Activated gamma-delta T cell treated with anti-CD3 and anti-CD28 coated beads, Interleukin-2, amount 50 U/mL, for 16 hours (primary cell): ENCODE data around the gene FRMD3.

Experiments
- DNase-seq: peaks from one replicate; pipeline ENCODE4 v3.0.0-alpha.2; 2020; ENCODE audit warnings: low read depth

The FRMD3 gene

DNA sequence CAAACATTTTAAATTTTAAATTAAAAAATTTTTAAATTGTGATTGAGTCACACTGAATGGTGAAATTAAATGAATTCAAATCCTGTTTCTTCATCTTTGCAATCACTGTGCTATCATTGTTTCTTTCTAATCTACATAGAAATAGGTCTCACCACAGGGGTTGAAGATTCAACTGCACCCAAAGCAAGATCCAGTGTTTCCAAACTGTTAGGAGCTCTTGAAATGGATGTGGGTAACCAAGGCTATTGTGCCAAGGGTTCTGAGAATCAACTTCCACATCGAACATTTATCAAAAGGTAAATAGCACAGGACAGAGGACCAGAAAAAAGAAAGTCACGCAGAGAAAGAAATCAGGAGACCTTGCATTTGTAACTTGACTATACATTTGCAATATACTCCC lies 302.7 kb downstream of the FRMD3 start:
- DNase-seq = no peak

DNA sequence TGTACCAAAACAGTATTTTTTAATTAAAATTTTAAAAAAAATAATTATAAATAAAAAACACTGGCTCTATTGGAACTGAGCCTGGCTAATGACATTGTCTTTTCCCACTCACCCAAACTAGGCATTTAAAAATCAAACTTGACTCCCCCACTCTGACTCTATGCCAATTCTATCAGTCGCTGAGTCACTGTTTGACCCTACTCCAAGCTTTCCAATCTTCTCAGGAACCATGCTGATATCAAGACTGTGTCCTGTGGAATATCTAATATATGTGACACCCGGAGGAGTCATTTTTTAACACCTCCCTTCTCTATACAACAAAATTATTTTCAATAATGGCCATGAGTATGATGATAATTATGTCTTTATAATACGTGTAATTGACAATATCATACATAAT lies 303.7 kb downstream of the FRMD3 start:
- no peak for DNase-seq

DNA sequence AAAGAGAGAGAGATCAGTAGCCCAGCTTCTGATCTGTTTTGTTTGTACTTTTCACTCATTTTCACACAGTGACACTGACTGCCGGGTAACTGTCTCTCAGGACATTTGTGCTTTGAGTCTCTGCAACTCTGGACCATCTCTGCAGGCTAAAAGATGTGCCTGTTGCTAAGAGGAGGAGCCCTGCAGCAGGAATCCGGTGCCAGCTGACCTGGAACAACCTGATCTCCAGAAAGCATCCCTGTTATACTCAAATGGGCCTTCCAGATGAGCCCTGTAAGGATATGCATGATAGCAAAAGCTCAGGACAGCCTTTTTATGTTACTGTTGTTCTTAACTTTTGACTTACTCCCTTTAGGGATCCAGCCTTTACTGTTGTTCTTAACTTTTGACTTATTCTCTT lies 304.6 kb downstream of the FRMD3 start:
- DNase-seq = no peak

DNA sequence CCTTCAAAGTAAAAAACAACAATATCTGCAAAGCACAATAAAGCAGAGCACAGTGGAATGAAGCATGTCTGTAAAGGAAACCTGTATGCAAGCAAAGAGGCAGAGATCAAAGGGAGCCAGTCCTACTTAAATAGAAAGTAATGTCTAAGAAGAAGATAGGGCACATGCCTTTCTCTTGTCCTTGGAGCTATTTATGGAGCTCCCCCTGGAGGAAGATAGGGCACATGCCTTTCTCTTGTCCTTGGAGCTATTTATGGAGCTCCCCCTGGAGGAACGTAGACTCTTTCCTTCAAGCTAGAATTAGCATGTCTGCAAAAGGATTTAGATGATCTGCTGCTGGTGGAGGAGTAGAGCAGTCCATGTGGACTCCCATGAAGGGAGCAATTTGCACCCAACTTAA lies 307.2 kb downstream of the FRMD3 start:
- DNase-seq = no peak

DNA sequence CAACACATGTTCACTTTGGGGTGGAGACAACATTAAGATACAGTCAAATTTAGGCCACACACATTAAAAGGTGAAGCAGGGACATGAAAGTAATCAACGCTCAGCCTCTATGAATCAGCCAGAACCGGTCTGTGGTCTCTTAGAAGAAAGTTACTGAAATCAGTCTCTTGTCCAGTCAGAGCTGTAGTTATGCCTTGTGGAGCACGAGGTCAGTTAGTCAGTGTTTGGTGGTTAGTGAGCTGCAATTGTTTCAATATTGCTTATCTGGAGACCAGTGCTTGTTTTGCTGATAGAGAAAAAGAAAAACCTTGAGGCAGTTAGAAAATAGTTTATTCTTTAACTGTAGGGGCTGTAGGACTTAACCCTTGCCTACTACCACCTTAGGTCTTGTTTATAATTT lies 317.5 kb downstream of the FRMD3 start:
- no peak for DNase-seq

DNA sequence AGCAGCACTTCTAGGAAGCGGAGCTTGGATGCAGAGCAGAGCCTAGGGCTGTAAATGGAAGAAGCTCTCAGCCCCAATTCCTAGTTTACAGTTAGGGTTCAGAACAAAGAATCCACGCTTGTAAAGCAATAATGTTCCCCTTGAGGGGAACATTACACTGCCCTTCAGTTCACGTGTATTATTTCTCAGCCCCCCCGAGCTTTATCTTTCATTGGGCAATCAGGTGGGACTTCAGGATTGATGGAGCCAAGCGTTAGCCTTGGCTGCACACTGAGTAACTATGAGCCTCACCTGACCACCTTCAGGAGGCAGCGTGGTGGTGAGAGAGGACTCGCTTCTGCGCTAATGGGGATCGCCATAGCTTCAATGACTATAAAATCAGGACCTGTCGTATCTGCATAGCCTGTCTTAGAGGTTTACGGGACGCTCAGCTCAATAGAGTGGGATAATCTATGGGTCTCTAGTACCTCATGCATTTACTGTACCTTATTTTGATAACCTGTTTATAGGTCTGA lies 318.2 kb downstream of the FRMD3 start:
- DNase-seq = no peak

DNA sequence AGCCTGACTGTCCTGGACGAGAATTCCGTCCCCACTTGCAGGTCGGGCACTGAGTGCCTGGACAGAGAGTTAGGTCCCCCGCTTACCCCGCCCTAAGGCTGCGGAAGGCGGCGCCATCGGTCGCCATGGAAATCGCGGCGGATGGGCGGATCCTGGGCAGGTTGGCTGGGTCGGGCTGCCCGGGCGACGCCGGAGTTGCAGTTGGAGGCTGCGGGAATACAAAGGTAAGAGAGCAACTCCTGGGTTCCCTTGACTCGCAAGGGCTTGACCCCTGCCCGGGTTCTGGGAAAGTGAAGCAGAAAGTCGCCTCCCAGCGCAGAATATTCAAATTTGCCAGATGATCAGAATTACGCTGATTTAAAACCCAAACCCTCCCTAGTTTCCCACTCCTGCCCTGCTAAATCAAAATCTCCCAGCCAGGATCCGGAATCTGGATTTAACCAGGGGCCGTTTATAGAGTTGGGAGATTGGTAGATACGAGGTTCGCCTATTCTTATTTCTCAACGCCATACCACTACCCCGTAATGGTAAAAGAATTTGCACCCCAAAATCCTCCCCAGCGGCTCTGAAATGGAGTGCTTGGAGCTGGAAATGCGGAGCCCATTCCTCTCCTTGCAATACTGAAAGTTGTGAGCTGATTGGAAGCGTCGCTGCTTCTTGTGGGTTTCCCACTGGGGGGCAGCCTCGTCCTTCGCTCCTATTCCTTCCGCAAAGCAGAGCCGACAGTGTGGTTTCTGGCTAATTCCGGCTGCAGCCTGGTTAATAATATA lies 318.9 kb downstream of the FRMD3 start:
- no peak for DNase-seq

DNA sequence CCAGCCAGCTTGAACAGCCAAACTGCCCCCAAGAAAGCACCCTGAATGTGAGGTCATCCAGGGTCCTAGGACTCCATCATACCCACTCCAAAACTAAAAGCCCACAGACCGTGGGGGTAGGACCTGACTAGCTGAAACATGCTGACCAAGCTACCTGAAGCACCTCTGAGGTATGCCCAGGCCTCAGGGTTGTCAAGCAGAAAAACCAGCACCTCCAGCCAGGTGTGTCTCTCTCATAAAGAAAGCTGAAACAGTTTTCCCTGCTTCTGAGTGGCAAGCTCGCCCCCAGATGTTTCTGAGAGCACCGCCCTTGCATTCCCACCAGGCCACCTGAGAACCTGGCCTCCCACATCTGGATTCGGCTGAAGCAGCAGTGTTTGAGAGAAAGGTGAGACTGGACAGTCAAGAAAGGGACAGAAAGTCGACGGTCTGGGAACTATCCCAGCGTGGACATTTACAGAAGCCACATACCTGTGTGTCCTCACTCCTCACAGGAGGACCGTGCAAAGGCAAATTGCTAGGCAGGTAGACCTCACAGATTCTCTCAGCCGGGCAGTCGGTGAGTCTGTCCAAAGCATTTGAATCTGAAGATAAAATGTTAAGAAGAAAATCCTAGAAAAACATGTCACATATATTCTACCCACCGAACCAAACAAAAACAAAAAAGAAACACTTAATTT lies 319.6 kb downstream of the FRMD3 start:
- no peak for DNase-seq

DNA sequence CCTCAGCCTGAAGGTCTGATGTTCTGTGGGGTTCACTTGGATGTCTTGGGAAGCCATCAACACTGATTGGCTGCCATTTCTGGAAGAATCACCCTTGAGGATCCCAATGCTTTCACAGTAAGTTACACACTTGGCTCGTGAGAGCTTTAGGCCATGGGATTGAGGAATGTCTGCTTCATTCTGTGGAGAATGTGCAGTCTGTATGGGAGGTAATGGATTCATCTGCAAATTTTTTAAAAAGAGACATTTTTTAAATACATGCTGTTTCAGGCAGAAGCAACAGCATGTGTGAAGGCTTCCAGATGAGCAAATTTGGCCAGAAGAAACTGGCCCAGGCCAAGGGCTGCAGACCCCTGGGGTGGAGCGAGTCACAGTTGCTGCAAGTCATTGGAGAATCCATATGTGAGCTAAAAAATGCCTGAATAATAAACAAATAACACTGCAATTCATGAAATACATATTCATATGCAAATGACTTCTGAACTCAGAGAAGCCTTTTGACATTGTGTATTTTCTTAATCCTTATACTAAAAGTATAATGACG lies 328.9 kb downstream of the FRMD3 start:
- no peak for DNase-seq

DNA sequence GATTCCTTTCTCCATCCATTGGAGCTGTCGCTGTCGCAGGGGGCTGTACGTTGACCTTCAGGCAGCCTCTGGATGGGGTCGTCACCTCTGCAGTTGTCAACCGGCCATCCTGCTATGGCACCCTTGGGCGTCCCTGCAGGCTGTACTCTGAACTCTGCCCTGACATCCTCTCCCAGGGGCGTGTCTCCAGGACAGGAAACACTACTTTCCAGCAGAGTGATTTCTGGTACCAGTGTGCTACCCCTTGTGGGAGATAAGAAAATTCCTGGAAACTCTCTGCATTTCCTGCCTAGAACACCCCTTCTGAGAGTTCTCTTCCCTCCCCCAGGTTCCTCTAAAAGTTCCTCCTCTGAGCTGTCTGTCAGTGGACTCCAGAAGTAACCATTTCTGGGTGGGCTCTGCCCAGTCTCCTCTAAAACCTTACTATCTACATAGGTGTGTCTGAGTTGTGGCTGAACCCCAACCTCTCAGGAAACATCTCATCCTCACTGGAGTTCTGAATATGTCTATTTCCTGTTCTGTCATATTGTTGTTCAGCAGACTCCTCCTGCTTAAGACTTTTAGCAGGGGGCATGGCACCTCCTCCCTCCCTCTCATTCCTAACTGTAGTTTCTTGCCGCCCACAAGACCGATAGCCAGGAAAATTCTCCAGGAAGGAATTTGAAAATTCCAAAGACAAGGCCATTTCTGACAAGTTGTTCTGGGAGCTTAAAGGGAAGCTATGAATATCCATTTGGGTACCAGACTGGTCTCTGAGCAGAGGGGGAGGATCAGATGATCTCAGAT lies 329.9 kb downstream of the FRMD3 start:
- DNase-seq = no peak

DNA sequence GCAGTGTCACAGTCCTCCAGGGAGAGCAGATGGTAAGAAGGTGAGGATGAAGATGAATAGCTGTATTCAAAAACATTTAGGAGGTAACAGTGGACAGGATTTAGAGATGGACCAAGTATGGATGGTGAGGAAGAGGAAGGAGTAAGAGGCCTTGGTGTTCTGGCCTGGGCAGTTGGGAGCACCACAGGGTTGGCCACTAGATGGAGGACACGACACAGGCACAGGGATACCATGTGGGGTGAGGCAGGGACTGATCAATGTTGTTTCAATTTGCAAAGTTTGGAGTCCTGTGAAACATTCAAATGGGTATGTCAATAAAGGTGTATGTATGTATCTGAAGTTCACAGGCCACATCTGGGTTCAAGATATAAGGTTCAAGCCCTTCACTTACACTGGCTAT lies 334.2 kb downstream of the FRMD3 start:
- DNase-seq = no peak

DNA sequence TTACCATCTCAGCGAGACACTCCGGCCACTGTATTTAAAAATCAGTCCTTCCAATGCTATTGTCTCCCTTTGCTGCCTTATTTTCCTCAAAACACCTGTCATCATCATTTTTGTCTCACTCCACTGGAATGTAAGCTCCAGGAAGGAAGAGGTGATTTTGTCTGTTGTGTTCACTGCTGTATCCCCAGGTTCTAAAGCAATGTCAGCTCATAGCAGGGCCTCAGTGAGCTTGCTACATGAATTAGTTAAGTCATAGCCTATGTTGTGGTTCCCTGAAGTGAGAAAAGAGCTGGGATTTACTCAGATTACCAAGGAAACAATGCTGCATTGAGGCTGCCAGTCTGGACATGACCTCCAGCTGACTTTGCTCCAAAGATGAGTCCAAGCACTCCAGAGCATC lies 337.7 kb downstream of the FRMD3 start:
- DNase-seq = no peak

DNA sequence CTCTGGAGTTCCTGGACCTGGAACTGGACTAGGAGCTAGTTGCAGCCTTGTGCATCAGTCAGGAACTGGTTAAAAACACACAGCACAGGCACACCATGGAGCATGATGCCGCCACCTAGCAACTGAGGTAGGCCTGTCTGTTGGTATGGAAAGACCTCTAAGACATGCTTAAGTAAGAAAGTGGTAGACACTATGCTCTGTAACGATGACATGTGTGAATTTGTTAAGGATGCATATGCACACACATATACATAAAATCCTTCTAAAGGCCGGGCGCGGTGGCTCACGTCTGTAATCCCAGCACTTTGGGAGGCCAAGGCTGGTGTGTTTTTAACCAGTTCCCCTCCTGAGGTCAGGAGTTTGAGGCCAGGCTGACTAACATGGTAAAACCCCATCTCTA lies 338.4 kb downstream of the FRMD3 start:
- DNase-seq = no peak

DNA sequence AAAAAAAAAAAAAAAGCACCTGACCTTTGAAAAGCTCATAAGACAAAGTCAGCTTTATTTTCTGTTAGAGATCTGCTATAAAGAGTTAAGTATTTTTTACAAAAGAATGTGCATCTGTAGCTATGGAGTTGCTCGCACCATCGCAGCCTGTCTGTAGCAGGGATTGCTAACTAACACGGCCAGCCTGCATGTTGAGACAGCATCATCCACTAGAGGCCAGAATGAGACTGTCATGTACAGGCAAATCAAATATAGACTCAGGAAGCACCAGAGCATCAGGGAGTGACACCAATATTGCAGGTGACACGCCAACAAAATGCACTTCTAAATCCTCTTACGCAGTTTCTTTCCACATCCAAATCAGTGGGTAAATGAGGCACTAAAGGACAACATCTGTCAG lies 339.0 kb downstream of the FRMD3 start:
- DNase-seq = no peak

DNA sequence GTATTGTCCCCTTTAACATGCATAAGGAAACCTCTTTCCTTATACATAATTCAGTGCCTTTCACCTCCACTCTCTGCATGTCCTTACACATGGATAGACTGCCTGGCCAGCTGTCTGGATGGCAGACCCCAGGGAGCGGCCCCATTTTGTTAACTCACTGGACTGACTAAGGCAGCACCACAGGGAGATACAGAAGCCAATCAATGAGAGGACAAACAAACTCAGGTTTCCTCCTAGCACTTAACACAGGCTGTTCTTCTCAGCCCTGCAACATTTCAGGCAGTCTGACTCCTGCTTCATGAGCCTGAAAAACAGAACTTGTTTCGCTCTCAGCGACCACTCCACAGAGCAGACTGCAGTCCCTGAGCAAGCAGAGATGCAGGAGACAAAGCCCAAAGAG lies 339.8 kb downstream of the FRMD3 start:
- no peak for DNase-seq

DNA sequence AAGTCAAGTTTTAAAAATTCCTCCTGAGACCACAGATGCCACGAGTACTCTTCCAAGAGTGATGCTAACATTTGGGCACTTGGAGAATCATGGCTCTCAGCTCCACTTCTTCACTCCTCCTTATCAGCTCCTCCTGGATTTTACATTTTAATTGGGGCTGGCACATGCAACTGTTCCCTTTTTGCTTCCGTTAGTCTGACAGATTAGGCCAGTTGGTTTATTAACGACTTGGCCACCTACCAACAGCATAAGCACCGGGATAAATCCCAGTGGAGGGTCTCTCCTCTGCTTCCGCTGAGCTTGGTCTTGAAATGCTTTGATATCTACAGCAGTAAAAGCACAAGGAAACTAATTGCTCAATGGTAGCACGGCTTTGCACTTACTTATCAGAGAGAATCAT lies 340.6 kb downstream of the FRMD3 start:
- no peak for DNase-seq

DNA sequence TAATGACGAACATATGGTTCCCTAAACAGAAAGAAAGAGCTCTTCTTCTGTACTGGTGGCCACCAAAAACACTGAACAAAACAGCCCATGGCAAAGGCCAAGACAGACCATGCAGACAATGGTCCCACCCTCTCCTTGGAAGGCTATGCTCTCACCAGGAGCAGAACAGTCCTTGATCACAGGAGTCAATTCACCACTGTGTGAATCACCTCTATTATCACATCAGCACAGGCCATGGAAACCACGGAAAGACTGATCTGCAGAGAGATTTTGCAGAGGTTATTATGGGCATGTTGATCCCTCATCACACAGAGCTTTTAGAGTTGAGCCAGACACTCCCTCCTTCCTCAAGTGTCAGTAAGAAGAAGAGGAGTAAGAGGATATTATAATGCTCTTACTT lies 341.3 kb downstream of the FRMD3 start:
- DNase-seq = no peak
